BJ (cell line): Measurements from ENCODE around the gene TTC9B. TPM values are rescaled to one million over a fixed set of nuclear protein-coding genes. Genes with fewer than 3 reads are reported as not detected.

Source experiments
- CTCF ChIA-PET: fragments of 350-600 bp; formaldehyde crosslinking; extraction: SDS; loops from one replicate; lab custom pipeline; 2021; ENCODE audit warnings: antibody characterized with exemption, inconsistent platforms; lab: Yijun Ruan, JAX
- POLR2A ChIA-PET: fragments of 300-600 bp; sonication (Branson Sonifier 250); formaldehyde crosslinking; extraction: SDS; loops from one replicate; lab custom pipeline; 2021; ENCODE audit warnings: antibody characterized with exemption; lab: Charles Lee
- DNase-seq: peaks from one replicate; pipeline ENCODE4 v3.0.0-alpha.2; 2011; ENCODE audit warnings: low read depth
- H3K27me3 ChIP-seq: 2 replicates; pipeline ENCODE4 v1.6.0; 2011; ENCODE audit warnings: low read length; ENCODE audit not compliant: control insufficient read depth, insufficient read depth
- H3K36me3 ChIP-seq: 2 replicates; pipeline ENCODE4 v1.5.1; 2011; ENCODE audit warnings: low read length; ENCODE audit not compliant: control insufficient read depth, insufficient read depth
- H3K4me3 ChIP-seq: 2 replicates; pipeline ENCODE4 v1.5.1; 2011; ENCODE audit warnings: low read depth, mild to moderate bottlenecking, control low read depth, low read length
- polyA plus RNA-seq: library from polyadenylated mRNA; depleted of rRNA; stranded (reverse); fragments of >200 nt; gene quantifications from 2 replicates; pipeline ENCODE4 v1.2.3, GENCODE V29; 2011
- TF ChIP-seq, protein P1 (sequence below): IDR thresholded peaks from 2 replicates; pipeline ENCODE4 v1.5.1; 2011; ENCODE audit warnings: low read depth, mild to moderate bottlenecking, control low read depth, inconsistent platforms, low read length, moderate library complexity; ENCODE audit not compliant: insufficient read depth

TTC9B gene
- polyA plus RNA-seq, 1 experiment: not detected

DNA sequence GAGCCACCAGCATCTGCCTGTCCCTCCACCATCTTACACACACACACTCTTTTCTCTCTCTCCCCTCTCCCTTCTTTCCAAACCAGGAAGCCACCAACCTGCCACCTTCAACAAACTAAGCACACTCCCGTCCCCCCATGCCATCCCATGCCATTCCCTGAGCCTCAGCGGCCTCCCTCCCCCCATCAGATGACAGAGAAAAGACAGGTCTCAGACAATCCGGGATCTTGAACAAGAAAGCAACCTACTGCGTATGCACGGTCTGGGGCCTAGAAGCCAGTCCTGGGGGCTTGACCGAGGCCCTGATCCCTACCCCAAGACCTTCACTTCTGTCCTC is 47.5 kb upstream of the TTC9B start:
- ChIA-PET CTCF (no interaction called here), POLR2A (no interaction called here)
- no peaks in the 10 kb centered on the region for H3K27me3 ChIP-seq
- DNase-seq: no peak
- peaks cover 24% of the 10 kb centered on the region for H3K36me3 ChIP-seq
- TF ChIP-seq, protein P1, sequence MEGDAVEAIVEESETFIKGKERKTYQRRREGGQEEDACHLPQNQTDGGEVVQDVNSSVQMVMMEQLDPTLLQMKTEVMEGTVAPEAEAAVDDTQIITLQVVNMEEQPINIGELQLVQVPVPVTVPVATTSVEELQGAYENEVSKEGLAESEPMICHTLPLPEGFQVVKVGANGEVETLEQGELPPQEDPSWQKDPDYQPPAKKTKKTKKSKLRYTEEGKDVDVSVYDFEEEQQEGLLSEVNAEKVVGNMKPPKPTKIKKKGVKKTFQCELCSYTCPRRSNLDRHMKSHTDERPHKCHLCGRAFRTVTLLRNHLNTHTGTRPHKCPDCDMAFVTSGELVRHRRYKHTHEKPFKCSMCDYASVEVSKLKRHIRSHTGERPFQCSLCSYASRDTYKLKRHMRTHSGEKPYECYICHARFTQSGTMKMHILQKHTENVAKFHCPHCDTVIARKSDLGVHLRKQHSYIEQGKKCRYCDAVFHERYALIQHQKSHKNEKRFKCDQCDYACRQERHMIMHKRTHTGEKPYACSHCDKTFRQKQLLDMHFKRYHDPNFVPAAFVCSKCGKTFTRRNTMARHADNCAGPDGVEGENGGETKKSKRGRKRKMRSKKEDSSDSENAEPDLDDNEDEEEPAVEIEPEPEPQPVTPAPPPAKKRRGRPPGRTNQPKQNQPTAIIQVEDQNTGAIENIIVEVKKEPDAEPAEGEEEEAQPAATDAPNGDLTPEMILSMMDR: no peak
- no peak overlapping the region for H3K4me3 ChIP-seq

DNA sequence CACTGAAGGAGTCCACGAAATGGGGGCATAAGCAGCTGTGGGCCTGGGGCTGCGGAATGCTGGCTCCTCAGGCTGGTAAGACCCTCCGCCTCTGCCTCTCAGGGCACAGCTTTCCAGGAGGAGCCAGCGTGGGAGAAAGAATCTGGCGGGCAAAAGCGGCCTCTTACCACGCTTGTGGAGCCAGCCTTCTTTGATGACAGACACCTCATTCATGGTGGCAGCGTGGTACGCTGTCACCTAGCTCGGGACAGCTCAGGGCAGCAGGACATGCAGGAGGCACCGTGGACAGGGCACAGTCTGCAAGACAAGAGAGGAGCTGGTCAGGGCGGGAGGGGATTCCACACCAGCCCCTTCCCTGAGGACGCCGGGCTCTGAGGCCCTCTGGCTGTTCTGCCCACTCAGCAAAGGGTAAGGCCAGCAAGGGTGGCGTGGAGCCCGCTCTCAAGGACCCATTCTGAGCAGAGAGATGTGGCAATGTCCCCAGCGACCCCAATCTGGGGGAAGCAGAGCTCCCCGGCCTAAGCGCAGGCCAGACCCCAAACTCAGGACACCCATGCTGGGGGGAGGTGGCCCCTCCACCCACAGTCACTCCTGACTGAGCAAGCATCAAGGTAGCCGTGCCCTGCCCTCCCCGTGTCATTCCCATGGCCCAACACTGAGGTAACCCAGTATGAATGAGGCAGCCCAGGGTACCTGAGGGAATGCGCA is 47.0 kb upstream of the TTC9B start:
- no peak for DNase-seq
- CTCF ChIA-PET: no interaction called here
- Histone ChIP-seq H3K27me3 (no peaks in the 10 kb centered on the region), H3K4me3 (no peak overlapping the region), H3K36me3 (peaks cover 23% of the 10 kb centered on the region)
- TF ChIP-seq, protein P1: no peak
- POLR2A ChIA-PET: no interaction called here

- CTCF ChIA-PET: no interaction called here
Measured at GRCh38 chr19:40264314-40265054, 46.3 kb upstream of the TTC9B start.

DNA sequence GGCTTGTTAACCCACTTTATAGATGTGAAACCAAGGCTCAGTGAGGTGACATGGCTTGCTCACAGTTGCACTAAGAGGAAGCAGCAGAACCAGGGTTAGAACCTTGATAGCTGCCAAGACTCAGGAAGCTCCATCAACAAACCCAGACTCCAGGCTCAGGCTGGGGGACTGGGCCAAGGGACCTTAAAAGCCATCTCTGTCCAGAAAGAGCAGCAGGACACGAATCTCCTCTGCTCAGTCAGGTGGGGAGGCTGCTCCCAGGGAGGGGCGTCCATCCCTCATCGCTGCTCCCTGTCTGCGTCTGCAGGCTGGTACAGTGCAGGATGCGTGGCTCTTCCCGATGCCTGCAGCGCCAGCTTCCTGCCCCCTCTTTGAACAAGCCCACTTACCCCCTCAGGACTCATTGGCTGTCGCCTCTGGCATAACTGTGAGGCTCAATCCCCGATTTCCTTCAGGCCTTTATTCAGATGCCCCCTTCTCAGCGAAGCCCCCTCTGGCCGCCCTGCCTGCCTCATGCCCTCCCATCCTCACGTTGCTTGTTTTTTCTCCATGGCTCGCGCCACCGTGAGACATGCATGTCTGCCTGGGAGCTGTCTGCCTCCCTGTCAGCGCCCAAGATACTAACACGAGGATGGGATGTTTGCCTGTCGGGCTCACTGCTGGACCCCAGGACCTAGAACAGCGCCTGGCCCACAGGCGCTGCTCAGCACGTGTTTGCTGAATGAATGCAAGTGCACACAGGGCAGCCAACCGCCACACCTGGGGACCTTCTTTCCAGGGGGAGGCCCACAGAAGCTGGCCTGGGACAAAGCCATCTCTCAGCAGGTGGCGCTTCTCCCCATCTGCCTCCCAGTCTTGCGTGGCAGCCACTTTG is 45.5 kb upstream of the TTC9B start:
- ChIA-PET CTCF (interaction anchor here (0.6 kb wide), 1 partner anchor 116 kb away, joined by 4 read pairs; no protein-coding TSS in a partner anchor), POLR2A (no interaction called here)
- no peaks in the 10 kb centered on the region for H3K27me3 ChIP-seq
- no peak overlapping the region for H3K4me3 ChIP-seq
- no peak for DNase-seq
- TF ChIP-seq, protein P1: no peak
- peaks cover 23% of the 10 kb centered on the region for H3K36me3 ChIP-seq

More at GRCh38 chr19:40264314-40265054, 46.3 kb upstream of the TTC9B start:
- TF ChIP-seq, protein P1: no peak
- H3K4me3 ChIP-seq: no peak overlapping the region
- H3K27me3 ChIP-seq: no peaks in the 10 kb centered on the region
- POLR2A ChIA-PET: no interaction called here
- no peak for DNase-seq
- H3K36me3 ChIP-seq: peaks cover 23% of the 10 kb centered on the region

DNA sequence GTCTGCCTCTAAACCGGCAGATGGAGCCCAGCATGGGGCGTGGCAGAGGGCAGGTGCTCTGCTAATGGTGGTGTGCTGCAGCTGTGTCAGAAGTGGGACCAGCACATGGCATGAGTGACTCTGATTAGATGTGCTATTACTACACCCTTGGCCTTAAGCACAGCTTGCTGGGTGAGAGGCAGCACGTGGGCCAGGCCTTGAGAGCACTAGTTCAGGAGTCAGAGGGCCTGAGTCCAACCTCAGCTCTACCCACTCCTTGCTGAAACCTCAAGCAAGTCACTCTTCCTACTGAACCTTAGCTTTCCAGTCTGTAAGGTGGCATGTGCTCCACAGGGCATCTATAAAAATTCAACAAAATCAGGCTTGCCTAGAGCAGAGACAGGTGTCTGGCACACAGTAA is 44.2 kb upstream of the TTC9B start:
- TF ChIP-seq, protein P1: no peak
- Histone ChIP-seq H3K27me3 (no peaks in the 10 kb centered on the region), H3K4me3 (no peak overlapping the region), H3K36me3 (peaks cover 22% of the 10 kb centered on the region)
- CTCF ChIA-PET: no interaction called here
- POLR2A ChIA-PET: no interaction called here
- no peak for DNase-seq
